Esophagus muscularis mucosa (tissue), 4 donors: ENCODE data around the gene COMMD7. TPM values are rescaled to one million over a fixed set of nuclear protein-coding genes. Genes with fewer than 3 reads are reported as not detected.

Experiments
- DNase-seq: peaks from one replicate; pipeline ENCODE4 v3.0.0-alpha.2; 2017; ENCODE audit errors: extremely low spot score
- H3K27ac ChIP-seq, 4 donors: fragments of 200-600 bp; sonication (generic); replicated peaks in 1 of 4; 1 replicate in 3 of 4; 2 replicates in 1 of 4; pipeline ENCODE4 v1.5.1; 2016 to 2019; ENCODE audit warnings: mild to moderate bottlenecking in 1 of 4
- H3K27me3 ChIP-seq, 4 donors: fragments of 200-600 bp; sonication (generic); one replicate each; pipeline versions ENCODE4 v1.5.1 to v1.6.0; 2016 to 2019
- H3K36me3 ChIP-seq, 4 donors: fragments of 200-600 bp; sonication (generic); one replicate each; pipeline ENCODE4 v1.5.1; 2016 to 2019
- H3K4me1 ChIP-seq, 4 donors: fragments of 200-600 bp; sonication (generic); one replicate each; pipeline ENCODE4 v1.5.1; 2016 to 2019
- H3K4me3 ChIP-seq, 4 donors: fragments of 200-600 bp; sonication (generic); 1 replicate in 2 of 4; 2 replicates in 2 of 4; pipeline ENCODE4 v1.5.1; 2016 to 2019; ENCODE audit warnings: mild to moderate bottlenecking in 4 of 4, moderate library complexity in 1 of 4
- H3K9me3 ChIP-seq, 4 donors: fragments of 200-600 bp; sonication (generic); 1 replicate in 3 of 4; 2 replicates in 1 of 4; pipeline ENCODE4 v1.5.1; 2016 to 2019
- EP300 ChIP-seq: sonication (generic); formaldehyde crosslinking; IDR thresholded peaks from one replicate; pipeline ENCODE4 v1.6.1; 2017; ENCODE audit warnings: antibody characterized with exemption
- POLR2A ChIP-seq: fragments of 450-650 bp; IDR thresholded peaks from one replicate; pipeline ENCODE4 v1.6.1; 2017; ENCODE audit warnings: antibody characterized with exemption, moderate library complexity, mild to moderate bottlenecking, low read depth
- POLR2AphosphoS5 ChIP-seq, 2 donors: sonication (generic); formaldehyde crosslinking; IDR thresholded peaks; one replicate each; pipeline ENCODE4 v1.6.1; 2017; ENCODE audit warnings: antibody characterized with exemption in 2 of 2
- WGBS: methylation state at CpG from one replicate; pipeline ENCODE4 v1.1.5; 2018; 5-methylcytosine and 5-hydroxymethylcytosine counted together
- intact Hi-C: fragments of 100-400 bp; cut with DNase I; formaldehyde crosslinking; loops from one replicate; pipeline ENCODE4 v1.15.1; 2023
- total RNA-seq, 4 donors: library from RNA; depleted of rRNA; stranded (reverse); fragments of >200 nt; gene quantifications; one replicate each; pipeline versions ENCODE4 v1.1.0 to v1.2.1, GENCODE V29; 2016
- TF ChIP-seq, protein P1 (sequence below), 3 experiments: fragments of 200-600 bp in 2 of 3; fragments of 450-650 bp in 1 of 3; sonication (generic) in 2 of 3; IDR thresholded peaks; one replicate each; pipeline ENCODE4 v1.5.1; 2017 to 2019; ENCODE audit warnings: antibody characterized with exemption in 3 of 3, mild to moderate bottlenecking in 2 of 3, moderate library complexity in 1 of 3

Gene COMMD7
- total RNA-seq, 4 donors from 2014 or later, result 24.5 to 35.2 (median 30.9) TPM

DNA sequence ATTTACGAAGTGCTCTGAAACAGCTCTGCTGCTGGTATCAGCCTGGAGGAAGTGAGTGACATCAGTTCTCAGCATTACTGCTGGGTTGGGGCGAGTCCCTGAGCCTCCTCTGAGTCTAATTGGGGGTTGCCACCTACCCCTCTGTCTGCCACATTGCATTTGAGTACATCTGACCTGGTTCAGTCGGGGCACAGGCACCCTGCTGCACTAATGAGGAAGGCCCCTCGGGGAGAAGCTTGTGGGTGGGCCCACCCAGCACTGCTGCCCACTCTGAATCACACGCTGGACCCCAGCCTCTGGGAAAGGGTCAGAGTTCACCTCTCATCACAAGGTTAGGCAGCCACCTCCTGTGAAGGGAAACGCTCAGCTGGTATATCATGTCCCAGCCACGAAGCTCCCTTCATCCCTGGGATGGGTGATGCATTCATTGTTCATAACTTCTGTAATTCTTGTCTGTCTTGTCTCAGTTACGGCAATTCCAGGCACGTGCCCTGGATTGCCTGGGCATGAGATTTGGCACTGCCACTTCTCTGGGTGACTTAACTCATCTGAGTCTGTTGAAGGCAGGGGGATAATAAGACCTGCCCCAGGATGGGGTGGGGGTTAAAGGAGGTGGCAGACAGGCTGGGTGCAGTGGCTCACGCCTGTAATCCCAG lies 32.2 kb upstream of the COMMD7 start:
- no peak overlapping the region for H3K27ac ChIP-seq
- DNase-seq, result no peak
- intact Hi-C loops, result loop anchor here (5.0 kb wide), 1 partner anchor 103 kb away; the partner anchor contains the start of gene C20orf203
- H3K4me1 ChIP-seq, result peaks cover 0 to 9% (median 4%) of the 10 kb centered on the region in 4 donors
- no peaks in the 10 kb centered on the region for H3K9me3 ChIP-seq
- TF ChIP-seq, protein P1, sequence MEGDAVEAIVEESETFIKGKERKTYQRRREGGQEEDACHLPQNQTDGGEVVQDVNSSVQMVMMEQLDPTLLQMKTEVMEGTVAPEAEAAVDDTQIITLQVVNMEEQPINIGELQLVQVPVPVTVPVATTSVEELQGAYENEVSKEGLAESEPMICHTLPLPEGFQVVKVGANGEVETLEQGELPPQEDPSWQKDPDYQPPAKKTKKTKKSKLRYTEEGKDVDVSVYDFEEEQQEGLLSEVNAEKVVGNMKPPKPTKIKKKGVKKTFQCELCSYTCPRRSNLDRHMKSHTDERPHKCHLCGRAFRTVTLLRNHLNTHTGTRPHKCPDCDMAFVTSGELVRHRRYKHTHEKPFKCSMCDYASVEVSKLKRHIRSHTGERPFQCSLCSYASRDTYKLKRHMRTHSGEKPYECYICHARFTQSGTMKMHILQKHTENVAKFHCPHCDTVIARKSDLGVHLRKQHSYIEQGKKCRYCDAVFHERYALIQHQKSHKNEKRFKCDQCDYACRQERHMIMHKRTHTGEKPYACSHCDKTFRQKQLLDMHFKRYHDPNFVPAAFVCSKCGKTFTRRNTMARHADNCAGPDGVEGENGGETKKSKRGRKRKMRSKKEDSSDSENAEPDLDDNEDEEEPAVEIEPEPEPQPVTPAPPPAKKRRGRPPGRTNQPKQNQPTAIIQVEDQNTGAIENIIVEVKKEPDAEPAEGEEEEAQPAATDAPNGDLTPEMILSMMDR (IDR thresholded peaks at IDR 0.05), result no peak
- no peak for TF ChIP-seq EP300
- TF ChIP-seq POLR2AphosphoS5 (IDR thresholded peaks at IDR 0.05), result no peak
- no peak for TF ChIP-seq POLR2A
- peaks cover 0 to 3% (median 1%) of the 10 kb centered on the region in 4 donors for H3K36me3 ChIP-seq
- 91% methylated on average over 9 of the region's 10 CpGs for WGBS
- no peak overlapping the region for H3K4me3 ChIP-seq
- H3K27me3 ChIP-seq, result no peaks in the 10 kb centered on the region

GRCh38 chr20:32773855-32774254 lies 30.6 kb upstream of the COMMD7 start:
- H3K4me3 ChIP-seq, result no peak overlapping the region
- no peak for DNase-seq
- H3K27me3 ChIP-seq, result no peaks in the 10 kb centered on the region
- H3K27ac ChIP-seq, result no peak overlapping the region
- intact Hi-C loops, result no loop called here
- no peaks in the 10 kb centered on the region for H3K9me3 ChIP-seq
- no peaks in the 10 kb centered on the region for H3K36me3 ChIP-seq
- WGBS, result 96% methylated on average over 8 of the region's 8 CpGs
- H3K4me1 ChIP-seq, result peaks cover 0 to 9% (median 4%) of the 10 kb centered on the region in 4 donors
- TF ChIP-seq, protein P1 (IDR thresholded peaks at IDR 0.05), result no peak
- no peak for TF ChIP-seq EP300
- TF ChIP-seq POLR2A, result no peak
- TF ChIP-seq POLR2AphosphoS5 (IDR thresholded peaks at IDR 0.05), result no peak

DNA sequence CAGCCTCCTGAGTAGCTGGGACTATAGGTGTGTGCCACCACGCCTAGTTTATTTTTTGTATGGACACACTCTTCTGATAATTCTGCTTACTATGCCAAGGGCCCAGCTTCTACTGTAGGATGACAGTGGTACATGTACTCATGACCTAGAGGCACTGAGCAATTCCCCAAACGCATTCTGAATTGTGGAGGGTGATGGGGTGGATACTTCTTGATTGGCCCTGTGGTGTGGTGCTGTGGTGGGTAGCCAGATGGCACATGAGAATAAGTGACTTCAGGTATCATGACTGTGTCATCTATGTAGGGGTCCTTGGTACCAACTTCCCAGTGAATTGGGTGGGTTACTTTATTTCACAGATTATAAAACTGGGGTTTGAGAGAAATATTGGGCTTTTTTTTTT lies 30.0 kb upstream of the COMMD7 start:
- no peaks in the 10 kb centered on the region for H3K9me3 ChIP-seq
- whole genome bisulfite sequencing, result 100% methylated on average over 2 of the region's 2 CpGs
- intact Hi-C loops, result no loop called here
- no peaks in the 10 kb centered on the region for H3K27me3 ChIP-seq
- DNase-seq, result no peak
- H3K27ac ChIP-seq, result no peak overlapping the region
- H3K36me3 ChIP-seq, result no peaks in the 10 kb centered on the region
- no peak overlapping the region for H3K4me3 ChIP-seq
- H3K4me1 ChIP-seq, result peaks cover 0 to 9% (median 4%) of the 10 kb centered on the region in 4 donors
- TF ChIP-seq, protein P1 (IDR thresholded peaks at IDR 0.05), result no peak

GRCh38 chr20:32772046-32772445 lies 28.8 kb upstream of the COMMD7 start:
- intact Hi-C loops, result no loop called here
- H3K4me3 ChIP-seq, result no peak overlapping the region
- no peaks in the 10 kb centered on the region for H3K9me3 ChIP-seq
- WGBS, result 95% methylated on average over 3 of the region's 3 CpGs
- TF ChIP-seq EP300, result no peak
- TF ChIP-seq, protein P1 (IDR thresholded peaks at IDR 0.05), result no peak
- TF ChIP-seq POLR2A, result no peak
- no peak for TF ChIP-seq POLR2AphosphoS5 (IDR thresholded peaks at IDR 0.05)
- H3K27me3 ChIP-seq, result no peaks in the 10 kb centered on the region
- H3K27ac ChIP-seq, result no peak overlapping the region
- peaks cover 0 to 4% (median under 1%) of the 10 kb centered on the region in 4 donors for H3K4me1 ChIP-seq
- no peaks in the 10 kb centered on the region for H3K36me3 ChIP-seq
- no peak for DNase-seq
